ENCODE data around the gene EPN2. TPM values are rescaled to one million over a fixed set of nuclear protein-coding genes. Genes with fewer than 3 reads are reported as not detected.

The EPN2 gene
- total and polyA plus RNA-seq, 4 donors, result 46.6 to 114 (median 84.0) TPM

DNA sequence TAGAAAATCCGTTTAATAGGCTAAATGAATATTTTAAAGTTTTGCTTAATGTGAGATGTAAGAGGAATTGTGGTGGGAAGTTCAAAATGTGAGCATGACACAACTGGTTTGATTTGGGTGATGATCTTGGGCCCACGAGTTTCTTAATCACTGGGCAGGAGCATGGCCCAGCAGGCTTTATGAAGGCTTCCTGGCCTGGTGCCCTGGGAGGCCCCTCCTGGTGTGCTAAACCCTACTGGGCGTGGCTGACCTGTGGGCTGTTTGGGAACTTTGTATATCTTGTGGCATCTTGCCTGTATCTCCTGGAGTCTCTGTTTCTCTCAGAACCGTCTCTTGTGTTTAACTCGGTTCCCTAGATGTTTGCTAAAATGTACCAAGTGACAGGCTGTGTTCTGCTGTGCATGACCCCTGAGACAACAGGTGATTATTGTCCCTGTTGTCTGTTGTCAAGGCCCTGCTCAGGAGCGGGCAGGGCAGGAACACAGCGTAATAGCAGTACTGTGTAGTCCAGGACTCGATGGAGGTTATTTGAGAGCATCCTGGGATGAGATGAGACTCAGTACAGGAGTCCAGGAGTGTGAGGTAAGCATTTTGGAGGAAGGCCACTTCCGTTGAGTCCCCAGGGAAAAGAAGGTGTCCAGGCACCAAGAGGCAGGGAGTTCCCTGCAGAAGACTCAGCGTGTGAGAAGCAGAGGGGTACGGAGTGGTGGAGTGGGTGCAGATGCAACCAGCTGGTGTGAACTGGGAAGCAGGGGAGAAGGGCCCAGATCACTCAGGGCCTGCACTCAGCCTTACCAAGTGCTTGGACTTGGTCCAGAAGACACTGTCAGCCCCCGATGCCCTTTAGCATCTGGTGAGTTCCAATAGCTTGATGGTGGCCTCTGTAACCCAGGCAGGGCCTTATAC, 76.8 kb downstream of the EPN2 start:
- peaks cover 47% of the 10 kb centered on the region for H3K36me3 ChIP-seq (ENCODE audit: control insufficient read depth, insufficient read depth, low read length)
- no peak overlapping the region for H3K27ac ChIP-seq (ENCODE audit: low read depth, low read length)
- H3K4me3 ChIP-seq (ENCODE audit: low read depth, low read length), result no peak overlapping the region
- H3K4me1 ChIP-seq (ENCODE audit: control insufficient read depth, insufficient read depth, low read length), result peaks cover 69% of the 10 kb centered on the region
- H3K27me3 ChIP-seq (ENCODE audit: control insufficient read depth, insufficient read depth, low read length), result no peaks in the 10 kb centered on the region
- no peak for DNase-seq (ENCODE audit: low read depth in 4 of 6, low spot score in 6 of 6)
- 79% methylated on average over 12 of the region's 12 CpGs for WGBS (ENCODE audit: insufficient coverage)
- H3K9me3 ChIP-seq (ENCODE audit: control insufficient read depth, insufficient read depth, low read length), result no peaks in the 10 kb centered on the region

DNA sequence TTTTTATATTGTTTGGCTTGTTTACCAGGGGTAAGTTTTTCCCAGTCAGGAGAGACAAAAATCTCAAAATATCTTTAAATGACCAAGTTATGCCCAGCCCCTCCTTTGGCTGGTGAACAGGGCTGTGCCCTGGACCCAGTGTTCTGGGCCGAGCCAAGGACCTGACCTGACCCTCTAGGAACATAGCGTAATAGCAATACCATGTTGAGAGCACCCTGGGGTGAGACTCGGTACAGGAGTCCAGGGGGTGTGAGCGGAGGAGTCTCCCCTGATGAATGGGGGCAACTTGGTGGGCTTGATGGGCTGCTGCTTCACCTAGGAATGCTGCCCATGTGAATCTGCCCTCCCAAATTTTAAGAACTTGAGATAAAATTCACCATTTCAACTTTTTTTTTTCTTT, 77.9 kb downstream of the EPN2 start:
- no peaks in the 10 kb centered on the region for H3K27me3 ChIP-seq (ENCODE audit: control insufficient read depth, insufficient read depth, low read length)
- H3K4me3 ChIP-seq (ENCODE audit: low read depth, low read length), result no peak overlapping the region
- no peak overlapping the region for H3K27ac ChIP-seq (ENCODE audit: low read depth, low read length)
- DNase-seq (ENCODE audit: low read depth in 4 of 6, low spot score in 6 of 6), result no peak
- H3K36me3 ChIP-seq (ENCODE audit: control insufficient read depth, insufficient read depth, low read length), result peaks cover 47% of the 10 kb centered on the region
- H3K4me1 ChIP-seq (ENCODE audit: control insufficient read depth, insufficient read depth, low read length), result peaks cover 69% of the 10 kb centered on the region
- WGBS (ENCODE audit: insufficient coverage), result 91% methylated on average over 4 of the region's 4 CpGs
- no peaks in the 10 kb centered on the region for H3K9me3 ChIP-seq (ENCODE audit: control insufficient read depth, insufficient read depth, low read length)

DNA sequence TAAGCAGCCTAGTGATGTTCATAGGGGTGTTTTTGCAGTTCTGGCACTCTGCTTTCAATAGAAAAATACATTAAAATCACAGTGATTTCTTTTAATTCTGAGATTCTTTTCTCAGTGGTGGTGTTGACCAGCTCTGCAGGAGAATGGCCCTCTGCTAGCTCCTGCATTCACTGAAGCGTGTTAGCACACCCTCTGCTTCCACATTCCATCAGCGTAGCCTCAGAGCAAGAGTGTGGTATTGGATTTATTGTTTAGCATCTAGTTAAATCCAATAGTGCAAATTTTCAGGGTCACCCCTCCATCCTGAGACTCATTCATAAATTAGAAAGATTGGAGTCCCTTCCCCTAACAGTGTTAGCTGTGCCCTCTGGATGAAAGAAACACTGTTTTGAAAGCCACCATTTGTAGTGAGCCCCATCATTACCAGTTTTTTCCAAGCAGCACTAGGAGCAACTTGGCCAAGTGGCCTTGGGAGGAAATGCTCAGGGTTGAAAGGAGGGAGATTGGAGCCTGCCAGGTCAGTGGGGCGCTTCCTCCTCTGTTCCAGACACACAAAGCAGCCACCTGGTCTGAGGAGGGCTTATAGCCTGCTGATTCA, 79.7 kb downstream of the EPN2 start:
- 17% methylated on average over 1 of the region's 3 CpGs for WGBS (ENCODE audit: insufficient coverage)
- peaks cover 68% of the 10 kb centered on the region for H3K4me1 ChIP-seq (ENCODE audit: control insufficient read depth, insufficient read depth, low read length)
- peak overlapping the region; percentile 92 for H3K27ac ChIP-seq (ENCODE audit: low read depth, low read length)
- no peaks in the 10 kb centered on the region for H3K9me3 ChIP-seq (ENCODE audit: control insufficient read depth, insufficient read depth, low read length)
- peak in 1 of 6 donors; percentile 33 for DNase-seq (ENCODE audit: low read depth in 4 of 6, low spot score in 6 of 6)
- peaks cover 54% of the 10 kb centered on the region for H3K36me3 ChIP-seq (ENCODE audit: control insufficient read depth, insufficient read depth, low read length)
- no peak overlapping the region for H3K4me3 ChIP-seq (ENCODE audit: low read depth, low read length)
- H3K27me3 ChIP-seq (ENCODE audit: control insufficient read depth, insufficient read depth, low read length), result no peaks in the 10 kb centered on the region

DNA sequence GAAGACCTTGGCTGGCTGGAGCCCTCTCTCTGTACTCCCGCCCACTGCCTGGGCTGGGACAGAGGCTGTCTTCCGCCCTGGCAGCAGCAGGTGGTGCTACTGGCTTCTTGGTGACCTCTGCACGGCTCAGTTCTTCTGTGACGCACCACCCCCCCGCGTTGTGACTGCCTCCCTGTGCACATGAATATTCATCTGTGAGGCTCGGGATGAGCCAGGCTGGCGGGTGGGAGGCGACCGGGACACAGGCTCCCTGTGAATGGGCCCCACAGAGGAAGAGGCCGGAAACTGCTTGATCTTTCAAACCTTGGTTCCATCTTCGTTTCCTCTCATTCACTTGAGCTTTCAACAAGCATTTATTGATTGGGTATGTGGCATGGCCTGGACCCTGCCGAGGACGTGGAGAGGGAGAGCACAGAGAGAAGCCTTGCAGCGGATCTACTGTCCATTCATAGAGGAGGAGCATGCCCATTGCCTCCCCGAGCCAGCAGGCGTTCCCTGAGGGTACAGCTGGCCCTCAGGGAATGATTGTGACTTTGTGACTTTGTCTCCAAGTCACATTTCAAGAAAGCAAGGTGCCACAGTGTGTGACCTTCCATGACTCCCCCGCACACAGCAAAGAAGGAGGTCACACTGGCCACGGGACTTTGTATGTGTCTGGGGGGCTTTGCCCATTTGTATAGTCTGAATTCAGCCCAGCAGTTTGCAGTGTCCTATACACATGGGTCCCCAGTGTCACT, 80.4 kb downstream of the EPN2 start:
- 14% methylated on average over 16 of the region's 19 CpGs for WGBS (ENCODE audit: insufficient coverage)
- peaks cover 62% of the 10 kb centered on the region for H3K4me1 ChIP-seq (ENCODE audit: control insufficient read depth, insufficient read depth, low read length)
- DNase-seq (ENCODE audit: low read depth in 4 of 6, low spot score in 6 of 6), result peak; percentile 58 to 92 (median 77)

DNA sequence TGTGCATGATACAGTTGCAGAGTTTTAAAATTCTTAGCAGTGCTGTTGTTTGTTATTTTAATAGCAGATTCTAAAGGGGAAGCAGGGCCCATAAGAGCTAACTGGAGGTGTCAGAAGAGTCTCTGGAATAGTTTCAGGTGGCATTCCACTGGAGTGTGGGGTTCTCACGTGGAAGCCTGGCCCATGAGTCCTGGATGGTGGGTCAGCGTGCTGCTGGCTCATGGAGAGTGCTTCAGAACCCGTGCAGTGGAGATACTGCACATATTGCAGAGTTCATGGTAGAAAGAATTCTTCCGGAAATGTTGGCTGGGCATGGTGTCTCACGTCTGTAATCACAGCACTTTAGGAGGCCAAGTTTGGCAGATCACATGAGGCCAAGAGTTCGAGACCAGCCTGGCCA, 81.4 kb downstream of the EPN2 start:
- DNase-seq (ENCODE audit: low read depth in 4 of 6, low spot score in 6 of 6), result no peak
- no peaks in the 10 kb centered on the region for H3K27me3 ChIP-seq (ENCODE audit: control insufficient read depth, insufficient read depth, low read length)
- peaks cover 54% of the 10 kb centered on the region for H3K4me1 ChIP-seq (ENCODE audit: control insufficient read depth, insufficient read depth, low read length)
- no peak overlapping the region for H3K4me3 ChIP-seq (ENCODE audit: low read depth, low read length)
- peaks cover 43% of the 10 kb centered on the region for H3K36me3 ChIP-seq (ENCODE audit: control insufficient read depth, insufficient read depth, low read length)
- WGBS (ENCODE audit: insufficient coverage), result 88% methylated on average over 3 of the region's 6 CpGs
- H3K9me3 ChIP-seq (ENCODE audit: control insufficient read depth, insufficient read depth, low read length), result no peaks in the 10 kb centered on the region
- no peak overlapping the region for H3K27ac ChIP-seq (ENCODE audit: low read depth, low read length)

More for the DNA sequence above, 80.4 kb downstream of the EPN2 start:
- Histone ChIP-seq H3K27me3 (ENCODE audit: control insufficient read depth, insufficient read depth, low read length) (no peaks in the 10 kb centered on the region), H3K27ac (ENCODE audit: low read depth, low read length) (peak overlapping the region; percentile 92), H3K4me3 (ENCODE audit: low read depth, low read length) (no peak overlapping the region), H3K9me3 (ENCODE audit: control insufficient read depth, insufficient read depth, low read length) (no peaks in the 10 kb centered on the region), H3K36me3 (ENCODE audit: control insufficient read depth, insufficient read depth, low read length) (peaks cover 53% of the 10 kb centered on the region)

DNA sequence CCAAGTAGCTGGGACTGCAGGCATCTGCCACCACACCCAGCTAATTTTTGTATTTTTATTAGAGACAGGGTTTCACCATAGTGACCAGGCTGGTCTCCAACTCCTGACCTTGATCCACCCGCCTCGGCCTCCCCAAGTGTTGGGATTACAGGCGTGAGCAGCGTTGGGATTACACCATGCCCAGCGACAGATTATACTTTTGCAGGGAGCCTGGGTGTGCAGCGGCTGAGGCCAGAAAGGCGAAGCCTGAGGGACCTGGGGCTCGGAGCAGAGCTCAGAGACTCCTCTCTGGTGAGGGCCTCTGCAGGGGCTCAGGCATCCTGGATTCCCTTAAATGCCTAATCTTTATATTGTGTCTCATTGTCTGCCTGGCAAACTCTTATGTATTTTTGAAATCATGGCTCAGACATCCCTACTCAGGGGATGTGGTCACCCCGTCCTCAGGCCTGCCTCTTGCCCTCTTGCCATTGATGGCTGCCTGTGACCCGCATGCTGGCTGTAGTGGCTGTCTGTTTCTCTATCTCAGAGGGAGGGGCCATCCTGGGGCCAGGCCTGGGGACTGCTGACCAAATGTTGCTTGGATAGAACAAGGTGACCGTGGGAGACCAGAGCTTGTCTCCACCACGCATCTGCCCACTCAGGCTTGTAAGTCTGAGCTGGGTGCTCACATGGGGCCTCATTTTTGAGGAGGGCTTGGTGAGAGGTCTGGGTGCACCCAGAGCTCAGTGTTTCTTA, 82.8 kb downstream of the EPN2 start:
- Histone ChIP-seq H3K27ac (ENCODE audit: low read depth, low read length) (no peak overlapping the region), H3K4me1 (ENCODE audit: control insufficient read depth, insufficient read depth, low read length) (peaks cover 50% of the 10 kb centered on the region)

DNA sequence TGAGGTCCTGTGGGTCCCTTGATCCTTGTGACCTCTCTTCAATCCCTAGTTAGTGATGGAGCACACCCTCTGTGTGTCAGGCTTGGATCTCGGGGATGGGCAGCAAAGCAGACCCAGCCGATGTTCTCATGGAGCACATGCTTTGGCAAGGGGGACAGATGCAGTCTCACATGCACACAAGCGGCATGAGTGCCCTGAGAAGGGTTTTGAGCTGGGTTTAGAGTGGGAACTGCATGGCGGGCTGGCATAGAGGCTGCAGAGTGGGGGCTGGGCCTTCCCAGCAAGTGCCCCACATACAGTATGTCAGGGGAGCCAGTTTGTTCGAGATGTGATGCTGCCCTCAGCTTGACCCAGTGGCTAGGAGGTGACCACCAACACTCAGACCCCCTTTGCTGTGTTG, 83.7 kb downstream of the EPN2 start:
- Histone ChIP-seq H3K36me3 (ENCODE audit: control insufficient read depth, insufficient read depth, low read length) (peaks cover 26% of the 10 kb centered on the region), H3K4me3 (ENCODE audit: low read depth, low read length) (no peak overlapping the region), H3K9me3 (ENCODE audit: control insufficient read depth, insufficient read depth, low read length) (no peaks in the 10 kb centered on the region), H3K27ac (ENCODE audit: low read depth, low read length) (no peak overlapping the region), H3K27me3 (ENCODE audit: control insufficient read depth, insufficient read depth, low read length) (no peaks in the 10 kb centered on the region), H3K4me1 (ENCODE audit: control insufficient read depth, insufficient read depth, low read length) (peaks cover 44% of the 10 kb centered on the region)
- DNase-seq (ENCODE audit: low read depth in 4 of 6, low spot score in 6 of 6), result no peak
- 90% methylated on average over 4 of the region's 5 CpGs for WGBS (ENCODE audit: insufficient coverage)

More for the DNA sequence above, 82.8 kb downstream of the EPN2 start:
- peaks cover 32% of the 10 kb centered on the region for H3K36me3 ChIP-seq (ENCODE audit: control insufficient read depth, insufficient read depth, low read length)
- H3K9me3 ChIP-seq (ENCODE audit: control insufficient read depth, insufficient read depth, low read length), result no peaks in the 10 kb centered on the region
- H3K4me3 ChIP-seq (ENCODE audit: low read depth, low read length), result no peak overlapping the region
- DNase-seq (ENCODE audit: low read depth in 4 of 6, low spot score in 6 of 6), result no peak
- H3K27me3 ChIP-seq (ENCODE audit: control insufficient read depth, insufficient read depth, low read length), result no peaks in the 10 kb centered on the region
- WGBS (ENCODE audit: insufficient coverage), result 92% methylated on average over 12 of the region's 12 CpGs

DNA sequence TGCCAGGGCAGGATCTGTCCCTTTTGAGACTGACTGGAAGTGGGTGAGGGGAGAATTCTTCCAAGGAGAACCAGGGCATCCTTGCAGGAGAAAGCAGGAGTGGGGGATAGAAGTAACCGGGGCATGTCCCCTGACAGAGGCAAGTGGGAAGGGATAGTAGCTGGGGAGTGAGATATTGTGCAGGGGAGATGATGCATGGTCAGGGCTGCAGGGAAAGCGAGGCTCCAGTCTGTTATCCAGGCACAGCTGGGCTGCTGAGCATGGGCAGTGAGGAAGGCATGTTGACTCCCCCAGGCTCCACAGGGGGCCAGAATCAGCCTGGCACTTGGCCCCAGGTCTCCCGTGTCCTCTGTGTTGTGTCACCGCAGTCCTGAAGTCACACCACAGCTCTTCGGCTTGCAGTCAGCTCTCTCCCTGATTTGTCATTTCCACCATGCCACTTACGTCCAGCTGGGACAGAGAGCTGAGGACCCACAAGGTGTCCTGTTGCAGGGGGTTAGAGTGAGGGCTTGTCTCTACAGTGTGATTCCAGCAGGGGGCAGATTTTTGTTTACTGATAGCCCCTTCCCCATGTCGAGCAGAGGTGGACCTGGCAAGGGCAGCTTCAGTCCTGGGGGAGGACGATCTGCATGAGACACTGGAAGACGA, 84.4 kb downstream of the EPN2 start:
- H3K27ac ChIP-seq (ENCODE audit: low read depth, low read length), result no peak overlapping the region
- no peaks in the 10 kb centered on the region for H3K27me3 ChIP-seq (ENCODE audit: control insufficient read depth, insufficient read depth, low read length)
- DNase-seq (ENCODE audit: low read depth in 4 of 6, low spot score in 6 of 6), result no peak
- 69% methylated on average over 9 of the region's 9 CpGs for WGBS (ENCODE audit: insufficient coverage)
- H3K4me3 ChIP-seq (ENCODE audit: low read depth, low read length), result no peak overlapping the region
- peaks cover 39% of the 10 kb centered on the region for H3K4me1 ChIP-seq (ENCODE audit: control insufficient read depth, insufficient read depth, low read length)
- H3K36me3 ChIP-seq (ENCODE audit: control insufficient read depth, insufficient read depth, low read length), result peaks cover 26% of the 10 kb centered on the region
- H3K9me3 ChIP-seq (ENCODE audit: control insufficient read depth, insufficient read depth, low read length), result no peaks in the 10 kb centered on the region

DNA sequence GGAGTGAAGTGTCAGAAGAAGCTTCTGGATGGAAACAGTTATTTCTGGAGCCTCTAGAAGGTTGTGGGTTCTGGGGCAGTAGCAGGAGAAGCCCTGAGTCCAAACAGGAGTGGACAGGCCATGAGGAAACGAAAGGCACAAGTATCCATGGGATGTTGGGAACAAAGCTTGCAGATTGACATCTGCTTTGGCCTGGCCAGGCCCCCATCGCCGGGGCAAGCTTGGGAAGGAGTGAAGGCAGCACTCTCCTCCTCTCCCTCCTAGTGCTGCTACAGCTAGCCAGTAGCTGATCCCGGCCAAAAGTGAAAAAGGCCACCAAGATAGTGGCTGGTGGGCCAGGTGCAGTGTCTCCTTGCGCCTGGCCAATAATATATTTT, 85.0 kb downstream of the EPN2 start:
- Histone ChIP-seq H3K36me3 (ENCODE audit: control insufficient read depth, insufficient read depth, low read length) (peaks cover 27% of the 10 kb centered on the region), H3K9me3 (ENCODE audit: control insufficient read depth, insufficient read depth, low read length) (no peaks in the 10 kb centered on the region), H3K4me1 (ENCODE audit: control insufficient read depth, insufficient read depth, low read length) (peaks cover 33% of the 10 kb centered on the region), H3K27me3 (ENCODE audit: control insufficient read depth, insufficient read depth, low read length) (no peaks in the 10 kb centered on the region), H3K4me3 (ENCODE audit: low read depth, low read length) (no peak overlapping the region), H3K27ac (ENCODE audit: low read depth, low read length) (no peak overlapping the region)
- DNase-seq (ENCODE audit: low read depth in 4 of 6, low spot score in 6 of 6), result no peak
- WGBS (ENCODE audit: insufficient coverage), result 100% methylated on average over 2 of the region's 5 CpGs

Measured in spinal cord (tissue), 10 donors.